Measurements from ENCODE around the gene ZNF428. TPM values are rescaled to one million over a fixed set of nuclear protein-coding genes. Genes with fewer than 3 reads are reported as not detected.

Gene ZNF428
- total RNA-seq, 4 donors from 2014 or later: 33.9 to 54.1 (median 45.0) TPM

DNA sequence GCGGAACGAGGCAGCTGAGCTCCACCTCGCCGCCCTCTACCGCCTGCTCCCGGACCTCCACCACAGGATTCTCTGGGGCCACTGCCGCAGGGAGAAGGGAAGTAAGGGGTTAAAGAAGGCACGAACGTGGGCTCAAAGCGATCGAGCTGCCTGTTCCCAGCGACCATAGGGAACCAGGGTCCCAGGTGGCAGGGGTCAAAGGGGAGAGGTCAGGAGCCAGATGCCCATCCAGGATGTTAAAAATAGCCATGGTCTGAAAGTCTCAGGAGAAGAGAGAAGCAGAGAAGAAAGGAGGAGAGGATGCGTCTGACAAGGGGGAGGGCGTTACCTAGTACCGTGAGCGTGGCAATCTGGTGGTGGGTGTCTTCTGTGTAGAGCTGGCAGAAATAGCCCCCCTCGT, 7.4 kb upstream of the ZNF428 start:
- Histone ChIP-seq H3K9me3 (no peaks in the 10 kb centered on the region), H3K27ac (no peak overlapping the region), H3K4me1 (no peaks in the 10 kb centered on the region), H3K27me3 (no peaks in the 10 kb centered on the region), H3K4me3 (no peak overlapping the region), H3K36me3 (peaks cover 0 to 9% of the 10 kb centered on the region in 2 donors)
- WGBS, 2 donors (ENCODE audit: low coverage in 1 of 2): 74 to 80% methylated on average over 2 to 4 of the region's 17 CpGs
- no peak for ATAC-seq
- TF ChIP-seq EP300 (IDR thresholded peaks at IDR 0.05) (no peak), CTCF (IDR thresholded peaks at IDR 0.05) (no peak), POLR2AphosphoS5 (IDR thresholded peaks at IDR 0.05) (no peak), POLR2A (IDR thresholded peaks at IDR 0.05) (no peak)

DNA sequence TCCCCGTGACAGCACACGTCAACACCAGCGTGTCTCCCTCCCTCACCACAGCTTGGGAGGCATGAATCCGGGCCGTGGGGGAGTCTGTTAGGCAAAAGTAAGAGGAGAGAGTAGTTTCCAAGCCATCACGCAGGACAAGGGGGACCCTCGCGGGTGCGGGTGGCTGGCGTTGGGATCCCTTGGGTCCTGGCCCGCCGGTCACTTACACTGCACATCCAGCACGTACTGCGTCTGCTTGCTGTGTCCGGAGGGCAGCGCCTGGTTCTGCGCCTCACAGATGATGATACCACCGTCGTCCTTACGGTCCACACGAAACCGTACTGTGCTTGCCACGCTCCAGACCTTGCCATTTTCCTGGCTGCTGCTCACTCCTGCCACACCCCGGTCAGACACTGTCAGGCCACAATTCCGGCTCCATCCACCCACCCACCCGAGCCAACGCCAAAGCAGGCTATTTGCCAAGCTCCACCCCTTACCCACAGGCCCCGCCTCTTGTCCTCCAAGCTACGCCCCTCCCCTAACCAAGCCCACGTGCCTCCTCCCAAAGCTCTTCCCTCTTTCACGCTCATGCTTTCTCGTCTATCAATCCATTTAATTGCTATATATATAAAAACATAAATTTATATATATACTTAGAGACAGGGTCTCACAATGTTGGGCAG, 6.6 kb upstream of the ZNF428 start:
- H3K27me3 ChIP-seq: no peaks in the 10 kb centered on the region
- H3K27ac ChIP-seq: no peak overlapping the region
- 67 to 72% methylated on average over 6 to 18 of the region's 32 CpGs for WGBS, 2 donors (ENCODE audit: low coverage in 1 of 2)
- H3K9me3 ChIP-seq: no peaks in the 10 kb centered on the region
- peaks cover 0 to 9% of the 10 kb centered on the region in 2 donors for H3K36me3 ChIP-seq
- H3K4me3 ChIP-seq: no peak overlapping the region
- TF ChIP-seq EP300 (IDR thresholded peaks at IDR 0.05) (no peak), CTCF (IDR thresholded peaks at IDR 0.05) (no peak), POLR2AphosphoS5 (IDR thresholded peaks at IDR 0.05) (no peak), POLR2A (IDR thresholded peaks at IDR 0.05) (no peak)
- peaks cover 0 to under 1% (median 0%) of the 10 kb centered on the region in 3 donors for H3K4me1 ChIP-seq
- no peak for ATAC-seq

- Histone ChIP-seq H3K4me1 (peaks cover 0 to 11% (median 4%) of the 10 kb centered on the region in 3 donors), H3K27ac (no peak overlapping the region), H3K9me3 (no peaks in the 10 kb centered on the region), H3K4me3 (no peak overlapping the region), H3K36me3 (peaks cover 0 to 9% of the 10 kb centered on the region in 2 donors), H3K27me3 (no peaks in the 10 kb centered on the region)
- no peak for ATAC-seq
- WGBS, 2 donors (ENCODE audit: low coverage in 1 of 2): 51% methylated on average over 3 of the region's 30 CpGs; no CpG with 5 or more reads in 1 of the 2 donors
- TF ChIP-seq POLR2AphosphoS5 (IDR thresholded peaks at IDR 0.05): no peak
- TF ChIP-seq CTCF (IDR thresholded peaks at IDR 0.05): no peak
- no peak for TF ChIP-seq POLR2A (IDR thresholded peaks at IDR 0.05)
- no peak for TF ChIP-seq EP300 (IDR thresholded peaks at IDR 0.05)
These were observed 5.5 kb upstream of the ZNF428 start for GRCh38 chr19:43624933-43625332.

DNA sequence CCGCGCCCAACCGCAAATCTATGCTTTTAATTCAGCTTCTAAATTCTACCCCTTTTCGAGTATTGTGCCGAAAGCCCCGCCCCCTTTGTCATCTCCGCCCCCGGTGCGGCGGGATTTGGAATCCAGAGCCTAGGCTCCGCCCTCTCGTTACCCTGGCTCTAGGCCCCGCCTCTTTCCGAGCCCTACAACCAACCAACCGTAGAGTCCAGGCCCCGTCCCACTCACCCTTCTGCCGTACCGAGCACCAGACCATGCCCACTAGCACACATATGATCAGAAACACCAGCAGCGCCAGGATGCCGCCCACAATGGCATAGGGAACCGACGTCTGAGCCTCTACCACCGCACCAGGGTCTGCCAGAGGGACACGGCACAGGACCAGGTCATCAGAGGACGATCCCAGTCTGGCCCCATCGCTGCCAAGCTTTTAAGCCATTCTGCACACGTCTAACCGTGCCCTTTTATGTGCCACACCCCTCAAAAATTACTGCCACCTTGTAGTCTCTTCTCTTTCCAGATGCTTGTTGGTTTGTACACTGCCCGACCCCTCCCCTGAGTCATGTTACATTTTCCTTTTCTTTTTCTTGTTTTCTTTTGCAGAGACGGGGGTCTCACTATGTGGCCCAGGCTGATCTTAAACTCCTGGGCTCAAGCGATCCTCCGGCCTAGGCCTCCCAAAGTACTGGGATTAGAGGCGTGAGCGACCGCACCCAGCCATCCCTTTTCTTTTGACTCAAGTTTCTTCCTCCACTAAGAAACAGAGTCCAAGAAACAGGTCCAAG, 4.7 kb upstream of the ZNF428 start:
- H3K36me3 ChIP-seq: peaks cover 0 to 9% of the 10 kb centered on the region in 2 donors
- no peak for ATAC-seq
- H3K4me3 ChIP-seq: no peak overlapping the region
- 67 to 86% methylated on average over 3 to 17 of the region's 35 CpGs for WGBS, 2 donors (ENCODE audit: low coverage in 1 of 2)
- H3K27ac ChIP-seq: no peak overlapping the region
- no peaks in the 10 kb centered on the region for H3K27me3 ChIP-seq
- TF ChIP-seq EP300 (IDR thresholded peaks at IDR 0.05) (no peak), CTCF (IDR thresholded peaks at IDR 0.05) (no peak), POLR2A (IDR thresholded peaks at IDR 0.05) (no peak), POLR2AphosphoS5 (IDR thresholded peaks at IDR 0.05) (no peak)
- H3K4me1 ChIP-seq: peaks cover 0 to 13% (median 5%) of the 10 kb centered on the region in 3 donors
- no peaks in the 10 kb centered on the region for H3K9me3 ChIP-seq

Measured in gastroesophageal sphincter (tissue), 4 donors.